ENCODE results near the gene PKNOX1. TPM values are rescaled to one million over a fixed set of nuclear protein-coding genes. Genes with fewer than 3 reads are reported as not detected.

The PKNOX1 gene
- total RNA-seq, 1 experiment from 2014 or later, result 43.4 TPM

DNA sequence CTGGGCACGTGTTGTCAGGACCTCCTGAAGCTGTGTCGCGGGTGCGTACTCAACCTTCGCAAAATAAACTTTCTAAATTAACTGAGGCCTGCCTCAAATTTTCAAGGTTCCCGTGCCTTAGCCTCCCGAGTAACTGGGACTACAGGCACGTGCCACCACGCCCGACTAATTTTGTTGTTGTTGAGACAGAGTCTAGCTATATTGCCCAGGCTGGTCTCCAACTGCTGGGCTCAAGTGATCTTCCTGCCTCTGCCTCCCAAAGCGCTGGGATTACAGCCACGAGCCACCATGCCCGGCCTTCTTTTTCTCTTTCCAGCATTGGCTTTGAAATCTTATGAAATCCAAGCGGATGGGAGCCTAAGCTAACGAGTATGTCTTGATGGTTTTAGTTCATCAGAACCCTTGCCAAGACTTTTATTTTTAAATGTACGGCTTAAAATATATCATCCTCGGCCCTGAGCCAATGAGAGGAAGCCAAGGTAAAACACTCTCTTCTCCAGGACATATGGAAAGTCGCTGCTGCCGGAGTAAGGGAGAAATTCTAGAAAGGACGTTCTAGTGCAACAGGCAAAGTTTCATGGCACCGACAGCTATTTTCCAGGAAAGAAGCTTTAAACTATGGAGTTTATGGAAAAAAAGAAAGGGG, 36.3 kb upstream of the PKNOX1 start:
- Histone ChIP-seq H3K4me2 (ENCODE audit: insufficient read depth, insufficient read length, low read length) (no peak overlapping the region), H2BK20ac (ENCODE audit: low read depth, low read length, poor library complexity, severe bottlenecking) (no peak overlapping the region), H3K27ac (ENCODE audit: insufficient read length, low read depth, low read length) (peak overlapping the region; percentile 61), H3K79me1 (ENCODE audit: insufficient read depth, low read depth, low read length, poor library complexity, severe bottlenecking) (no peaks in the 10 kb centered on the region), H3K23me2 (ENCODE audit: insufficient read length, low read depth, low read length, poor library complexity, severe bottlenecking) (no peaks in the 10 kb centered on the region), H3K27me3 (ENCODE audit: insufficient read depth, low read length) (no peaks in the 10 kb centered on the region), H2AFZ (ENCODE audit: low read length) (no peak overlapping the region), H3K18ac (ENCODE audit: insufficient read length, low read depth, low read length) (no peak overlapping the region), H4K91ac (ENCODE audit: insufficient read length, low read depth, low read length) (no peak overlapping the region), H2BK15ac (ENCODE audit: low read depth, low read length) (no peak overlapping the region), H3K4ac (ENCODE audit: low read depth, low read length) (no peak overlapping the region), H2AK5ac (ENCODE audit: insufficient read length, low read length) (no peak overlapping the region), H3K56ac (ENCODE audit: insufficient read length, low read depth, low read length) (no peak overlapping the region), H3K23ac (ENCODE audit: insufficient read length, low read depth, low read length) (no peak overlapping the region), H3T11ph (ENCODE audit: low read length) (no peak overlapping the region), H2BK120ac (ENCODE audit: low read depth, low read length, poor library complexity, severe bottlenecking) (no peak overlapping the region), H3K4me1 (ENCODE audit: insufficient read depth, low read length) (no peaks in the 10 kb centered on the region; the same call in 1 of the 2 replicates), H3K9me3 (ENCODE audit: control insufficient read depth, low read depth, low read length) (no peaks in the 10 kb centered on the region), H2BK5ac (ENCODE audit: insufficient read length, low read length) (no peak overlapping the region), H4K5ac (ENCODE audit: insufficient read length, low read depth, low read length) (no peak overlapping the region), H4K20me1 (ENCODE audit: control insufficient read depth, insufficient read depth, insufficient read length) (no peaks in the 10 kb centered on the region), H4K8ac (replicated peaks; ENCODE audit: insufficient read length, low read depth, low read length) (no peak overlapping the region), H3K14ac (ENCODE audit: insufficient read depth, low read length) (no peak overlapping the region), H3K9ac (ENCODE audit: extremely low read depth, insufficient read length, low read length) (no peak overlapping the region), H2BK12ac (ENCODE audit: insufficient read length, low read depth, low read length) (no peak overlapping the region), H3K79me2 (ENCODE audit: insufficient read depth, low read length) (no peaks in the 10 kb centered on the region)
- TF ChIP-seq, protein P1, sequence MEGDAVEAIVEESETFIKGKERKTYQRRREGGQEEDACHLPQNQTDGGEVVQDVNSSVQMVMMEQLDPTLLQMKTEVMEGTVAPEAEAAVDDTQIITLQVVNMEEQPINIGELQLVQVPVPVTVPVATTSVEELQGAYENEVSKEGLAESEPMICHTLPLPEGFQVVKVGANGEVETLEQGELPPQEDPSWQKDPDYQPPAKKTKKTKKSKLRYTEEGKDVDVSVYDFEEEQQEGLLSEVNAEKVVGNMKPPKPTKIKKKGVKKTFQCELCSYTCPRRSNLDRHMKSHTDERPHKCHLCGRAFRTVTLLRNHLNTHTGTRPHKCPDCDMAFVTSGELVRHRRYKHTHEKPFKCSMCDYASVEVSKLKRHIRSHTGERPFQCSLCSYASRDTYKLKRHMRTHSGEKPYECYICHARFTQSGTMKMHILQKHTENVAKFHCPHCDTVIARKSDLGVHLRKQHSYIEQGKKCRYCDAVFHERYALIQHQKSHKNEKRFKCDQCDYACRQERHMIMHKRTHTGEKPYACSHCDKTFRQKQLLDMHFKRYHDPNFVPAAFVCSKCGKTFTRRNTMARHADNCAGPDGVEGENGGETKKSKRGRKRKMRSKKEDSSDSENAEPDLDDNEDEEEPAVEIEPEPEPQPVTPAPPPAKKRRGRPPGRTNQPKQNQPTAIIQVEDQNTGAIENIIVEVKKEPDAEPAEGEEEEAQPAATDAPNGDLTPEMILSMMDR (conservative IDR thresholded peaks at IDR 0.05), result no peak
- no CpG with 5 or more reads among the region's 21 CpGs for WGBS (ENCODE audit: extremely low coverage, insufficient read length, low lambda C conversion rate)
- Mint-ChIP-seq H3K4me1 (peaks cover 56 to 71% of the 10 kb centered on the region in 2 experiments), H3K36me3 (ENCODE audit: insufficient read depth in 1 of 3, low read depth in 3 of 3) (peaks cover 3 to 13% (median 10%) of the 10 kb centered on the region in 3 experiments; a peak in 4 of 7 replicates), H3K4me3 (peak overlapping the region in 1 of 2 experiments; percentile 68; a peak in 3 of 5 replicates), H3K9me3 (peaks cover 0 to 6% of the 10 kb centered on the region in 2 experiments; a peak in 2 of 5 replicates), H3K27ac (peak overlapping the region; percentile 99 to 100 (median 99)), H3K27me3 (ENCODE audit: low read depth) (no peaks in the 10 kb centered on the region)
- DNase-seq, result no peak

All from H9 (cell line).